Thyroid gland (tissue), 4 donors: Measurements from ENCODE around the gene MICALL1. TPM values are rescaled to one million over a fixed set of nuclear protein-coding genes. Genes with fewer than 3 reads are reported as not detected.

ENCODE experiments used
- DNase-seq, 2 donors: peaks; one replicate each; pipeline ENCODE4 v3.0.0-alpha.2; 2019
- H3K27ac ChIP-seq, 3 donors: fragments of 200-600 bp; sonication (generic); 1 replicate in 2 of 3; 2 replicates in 1 of 3; pipeline ENCODE4 v1.5.1; 2016 to 2019; ENCODE audit warnings: mild to moderate bottlenecking in 1 of 3, moderate library complexity in 1 of 3
- H3K27me3 ChIP-seq: fragments of 200-600 bp; sonication (generic); one replicate; pipeline ENCODE4 v1.5.1; 2019
- H3K36me3 ChIP-seq, 2 donors: fragments of 200-600 bp; sonication (generic); one replicate each; pipeline ENCODE4 v1.5.1; 2016 to 2019
- H3K4me1 ChIP-seq, 2 donors: fragments of 200-600 bp; sonication (generic); one replicate each; pipeline ENCODE4 v1.5.1; 2017 to 2019
- H3K4me3 ChIP-seq, 3 donors: fragments of 200-600 bp; sonication (generic); replicated peaks in 1 of 3; 1 replicate in 2 of 3; 2 replicates in 1 of 3; pipeline ENCODE4 v1.5.1; 2016; ENCODE audit warnings: mild to moderate bottlenecking in 1 of 3
- H3K9me3 ChIP-seq: fragments of 200-600 bp; sonication (generic); one replicate; pipeline ENCODE4 v1.5.1; 2017
- CTCF ChIP-seq, 6 experiments: fragments of 200-600 bp in 3 of 6; fragments of 450-650 bp in 3 of 6; sonication (generic) in 3 of 6; IDR thresholded peaks; one replicate each; pipeline ENCODE4 v1.5.1; 2016 to 2019; ENCODE audit warnings: antibody characterized with exemption in 6 of 6, mild to moderate bottlenecking in 2 of 6, inconsistent platforms in 1 of 6, moderate library complexity in 1 of 6
- POLR2A ChIP-seq, 2 donors: fragments of 450-650 bp; IDR thresholded peaks; one replicate each; pipeline ENCODE4 v1.6.1; 2017; ENCODE audit warnings: antibody characterized with exemption in 2 of 2, mild to moderate bottlenecking in 2 of 2, moderate library complexity in 1 of 2
- WGBS, 2 donors: methylation state at CpG; one replicate each; pipeline ENCODE4 v1.1.5; 2017; 5-methylcytosine and 5-hydroxymethylcytosine counted together
- intact Hi-C: fragments of 100-400 bp; cut with DNase I; formaldehyde crosslinking; loops from one replicate; pipeline ENCODE4 v1.15.1; 2023
- total RNA-seq, 4 donors: library from RNA; depleted of rRNA; stranded (reverse); fragments of >200 nt; gene quantifications; one replicate each; pipeline ENCODE4 v1.2.3, GENCODE V29; 2016

Gene MICALL1
- total RNA-seq, 4 donors from 2014 or later, result 22.2 to 48.3 (median 30.8) TPM

- H3K4me1 ChIP-seq, result no peaks in the 10 kb centered on the region
- intact Hi-C loops, result no loop called here
- H3K27me3 ChIP-seq, result no peaks in the 10 kb centered on the region
- 100% methylated on average over 4 of the region's 4 CpGs for WGBS, 2 donors
- no peak overlapping the region for H3K27ac ChIP-seq
- TF ChIP-seq POLR2A (IDR thresholded peaks at IDR 0.05), result no peak
- TF ChIP-seq CTCF (IDR thresholded peaks at IDR 0.05), result no peak
- peaks cover 35 to 63% of the 10 kb centered on the region in 2 donors for H3K36me3 ChIP-seq
- no peak overlapping the region for H3K4me3 ChIP-seq
- no peak for DNase-seq
- no peaks in the 10 kb centered on the region for H3K9me3 ChIP-seq
These were observed 55.0 kb downstream of the MICALL1 start for GRCh38 chr22:37961062-37961461.

- Histone ChIP-seq H3K4me1 (no peaks in the 10 kb centered on the region), H3K27me3 (no peaks in the 10 kb centered on the region), H3K27ac (no peak overlapping the region), H3K36me3 (peaks cover 38 to 45% of the 10 kb centered on the region in 2 donors), H3K9me3 (no peaks in the 10 kb centered on the region), H3K4me3 (no peak overlapping the region)
- 75 to 83% methylated on average over 9 of the region's 9 CpGs for WGBS, 2 donors
- TF ChIP-seq CTCF (IDR thresholded peaks at IDR 0.05) (no peak), POLR2A (IDR thresholded peaks at IDR 0.05) (no peak)
- intact Hi-C loops, result loop anchor here (5.0 kb wide), 1 partner anchor 149 kb away; no protein-coding TSS in a partner anchor
- no peak for DNase-seq
These were observed 60.0 kb downstream of the MICALL1 start for GRCh38 chr22:37965940-37966664.

- Histone ChIP-seq H3K27ac (no peak overlapping the region), H3K4me1 (no peaks in the 10 kb centered on the region), H3K9me3 (no peaks in the 10 kb centered on the region), H3K36me3 (peaks cover 28 to 43% of the 10 kb centered on the region in 2 donors), H3K27me3 (no peaks in the 10 kb centered on the region), H3K4me3 (no peak overlapping the region)
- no peak for DNase-seq
- intact Hi-C loops, result loop anchor here (5.0 kb wide), 1 partner anchor 150 kb away; no protein-coding TSS in a partner anchor
- no peak for TF ChIP-seq POLR2A (IDR thresholded peaks at IDR 0.05)
- TF ChIP-seq CTCF (IDR thresholded peaks at IDR 0.05), result no peak
- 60 to 64% methylated on average over 1 of the region's 1 CpG for WGBS, 2 donors
These were observed 61.0 kb downstream of the MICALL1 start for GRCh38 chr22:37967147-37967546.

- no peaks in the 10 kb centered on the region for H3K9me3 ChIP-seq
- DNase-seq, result no peak
- WGBS, 2 donors, result 86 to 87% methylated on average over 14 of the region's 14 CpGs
- intact Hi-C loops, result loop anchor here (5.0 kb wide), 1 partner anchor 151 kb away; no protein-coding TSS in a partner anchor
- H3K4me1 ChIP-seq, result no peaks in the 10 kb centered on the region
- peaks cover 23 to 40% of the 10 kb centered on the region in 2 donors for H3K36me3 ChIP-seq
- no peaks in the 10 kb centered on the region for H3K27me3 ChIP-seq
- no peak overlapping the region for H3K4me3 ChIP-seq
- TF ChIP-seq CTCF (IDR thresholded peaks at IDR 0.05), result no peak
- TF ChIP-seq POLR2A (IDR thresholded peaks at IDR 0.05), result no peak
- H3K27ac ChIP-seq, result no peak overlapping the region
These were observed 61.7 kb downstream of the MICALL1 start for GRCh38 chr22:37967637-37968451.
